GM21447 (cell line): ENCODE measurements around the gene MEOX2.

Experiments
- ATAC-seq: cut with Tn5 transposase; IDR thresholded peaks from one replicate; pipeline ENCODE4 v1.9.1; 2021; ENCODE audit not compliant: unreplicated experiment

MEOX2 gene

GRCh38 chr7:15681631-15682030, 4.9 kb downstream of the MEOX2 start:
- no peak for ATAC-seq

- ATAC-seq = no peak
Measured at GRCh38 chr7:15681186-15681585, 5.3 kb downstream of the MEOX2 start.

- ATAC-seq = no peak
Measured at GRCh38 chr7:15680446-15680845, 6.0 kb downstream of the MEOX2 start.

GRCh38 chr7:15679306-15679705, 7.2 kb downstream of the MEOX2 start:
- ATAC-seq = no peak

GRCh38 chr7:15678653-15679052, 7.8 kb downstream of the MEOX2 start:
- ATAC-seq = no peak

- ATAC-seq = no peak
Measured at GRCh38 chr7:15675379-15675778, 11.1 kb downstream of the MEOX2 start.

- ATAC-seq = no peak
Measured at GRCh38 chr7:15674586-15674985, 11.9 kb downstream of the MEOX2 start.

- ATAC-seq = no peak
Measured at GRCh38 chr7:15669443-15670090, 16.9 kb downstream of the MEOX2 start.

GRCh38 chr7:15667991-15668390, 18.5 kb downstream of the MEOX2 start:
- no peak for ATAC-seq

- ATAC-seq = no peak
Measured at GRCh38 chr7:15662451-15662850, 24.0 kb downstream of the MEOX2 start.

- no peak for ATAC-seq
Measured at GRCh38 chr7:15658247-15658646, 28.2 kb downstream of the MEOX2 start.

- ATAC-seq = no peak
Measured at GRCh38 chr7:15652776-15653290, 33.6 kb downstream of the MEOX2 start.

- no peak for ATAC-seq
Measured at GRCh38 chr7:15651693-15652092, 34.8 kb downstream of the MEOX2 start.

GRCh38 chr7:15650787-15651186, 35.7 kb downstream of the MEOX2 start:
- no peak for ATAC-seq

GRCh38 chr7:15648461-15648961, 38.0 kb downstream of the MEOX2 start:
- no peak for ATAC-seq

- no peak for ATAC-seq
Measured at GRCh38 chr7:15647309-15647708, 39.2 kb downstream of the MEOX2 start.

GRCh38 chr7:15643000-15643705, 43.3 kb downstream of the MEOX2 start:
- ATAC-seq = no peak

GRCh38 chr7:15628876-15629275, 57.6 kb downstream of the MEOX2 start:
- no peak for ATAC-seq

GRCh38 chr7:15626041-15626440, 60.4 kb downstream of the MEOX2 start:
- no peak for ATAC-seq

- ATAC-seq = no peak
Measured at GRCh38 chr7:15625466-15625865, 61.0 kb downstream of the MEOX2 start.

GRCh38 chr7:15621468-15621867, 65.0 kb downstream of the MEOX2 start:
- ATAC-seq = no peak

GRCh38 chr7:15620491-15621185, 65.8 kb downstream of the MEOX2 start:
- ATAC-seq = no peak
